Measurements from ENCODE around the gene PDE4D. TPM values are rescaled to one million over a fixed set of nuclear protein-coding genes. Genes with fewer than 3 reads are reported as not detected.

The PDE4D gene
- total RNA-seq, 4 donors from 2014 or later: 35.0 to 121 (median 63.4) TPM

DNA sequence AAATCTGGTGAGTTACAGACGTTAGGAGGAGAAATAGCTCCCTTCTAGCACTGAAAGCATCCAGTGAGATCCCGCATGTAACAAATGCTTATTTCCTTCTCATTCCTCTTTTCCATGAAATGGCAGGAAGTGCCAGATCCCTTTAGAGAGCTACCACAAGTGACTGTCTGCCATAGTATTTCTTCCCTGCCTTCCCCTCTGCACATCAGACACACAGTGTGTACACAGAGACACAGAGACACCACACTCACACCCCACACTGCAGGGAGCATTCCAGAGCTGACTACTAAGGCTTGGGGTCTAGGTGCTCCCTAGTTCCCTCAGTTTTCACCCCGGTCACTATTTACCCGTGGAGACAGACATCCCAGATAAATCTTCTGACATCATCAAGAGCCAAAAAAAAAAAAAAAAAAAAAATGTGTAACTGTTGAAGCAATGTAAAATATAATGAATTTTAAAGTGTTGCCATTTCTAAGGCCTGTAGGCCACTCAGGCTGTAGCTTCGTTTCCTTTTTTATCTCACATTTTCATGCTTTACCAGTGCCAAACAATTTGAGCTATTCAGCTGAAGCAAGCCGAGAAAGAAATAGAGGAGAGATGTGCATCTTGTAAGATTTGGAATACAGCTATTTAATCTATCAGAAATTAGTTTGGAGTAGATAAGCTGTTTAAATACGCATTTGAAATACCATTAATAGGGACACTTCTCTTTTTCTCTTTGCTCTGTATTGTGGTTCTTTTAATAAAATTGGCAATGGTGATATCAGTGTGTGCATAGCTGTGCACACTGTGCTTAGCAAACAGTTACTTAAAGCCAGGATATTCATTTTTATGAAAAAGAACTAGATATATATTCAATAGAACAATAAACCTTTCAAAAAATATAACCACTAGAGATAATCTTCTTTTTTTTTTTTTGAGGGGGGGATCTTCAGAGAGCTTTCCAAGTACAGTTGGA is 405.5 kb downstream of the PDE4D start:
- no peak for TF ChIP-seq POLR2A (IDR thresholded peaks at IDR 0.05)
- no peak for TF ChIP-seq CTCF (IDR thresholded peaks at IDR 0.05)
- TF ChIP-seq POLR2AphosphoS5 (IDR thresholded peaks at IDR 0.05): no peak
- TF ChIP-seq EP300 (IDR thresholded peaks at IDR 0.05): no peak
- no peaks in the 10 kb centered on the region for H3K27me3 ChIP-seq
- H3K9me3 ChIP-seq: no peaks in the 10 kb centered on the region
- H3K4me3 ChIP-seq: no peak overlapping the region
- H3K4me1 ChIP-seq: peaks cover 0 to 20% (median 3%) of the 10 kb centered on the region in 3 donors
- H3K27ac ChIP-seq: peak overlapping the region in 2 of 4 donors; percentile 2 to 55
- H3K36me3 ChIP-seq: no peaks in the 10 kb centered on the region
- WGBS, 2 donors (ENCODE audit: low coverage in 1 of 2): 29 to 39% methylated on average over 5 to 7 of the region's 7 CpGs
- no peak for ATAC-seq

GRCh38 chr5:59487068-59487686 is 406.3 kb downstream of the PDE4D start:
- Histone ChIP-seq H3K36me3 (no peaks in the 10 kb centered on the region), H3K27me3 (no peaks in the 10 kb centered on the region), H3K4me3 (no peak overlapping the region), H3K9me3 (no peaks in the 10 kb centered on the region), H3K4me1 (peaks cover 0 to 20% (median 3%) of the 10 kb centered on the region in 3 donors), H3K27ac (peak overlapping the region in 2 of 4 donors; percentile 2 to 55)
- 73 to 81% methylated on average over 4 of the region's 5 CpGs for WGBS, 2 donors (ENCODE audit: low coverage in 1 of 2)
- no peak for ATAC-seq
- TF ChIP-seq POLR2AphosphoS5 (IDR thresholded peaks at IDR 0.05) (no peak), EP300 (IDR thresholded peaks at IDR 0.05) (no peak), CTCF (IDR thresholded peaks at IDR 0.05) (no peak), POLR2A (IDR thresholded peaks at IDR 0.05) (no peak)

GRCh38 chr5:59486508-59486907 is 407.0 kb downstream of the PDE4D start:
- H3K4me1 ChIP-seq: peaks cover 0 to 20% (median 3%) of the 10 kb centered on the region in 3 donors
- TF ChIP-seq EP300 (IDR thresholded peaks at IDR 0.05): no peak
- TF ChIP-seq POLR2A (IDR thresholded peaks at IDR 0.05): no peak
- no peak overlapping the region for H3K4me3 ChIP-seq
- no peaks in the 10 kb centered on the region for H3K27me3 ChIP-seq
- no peak overlapping the region for H3K27ac ChIP-seq
- ATAC-seq: no peak
- no peaks in the 10 kb centered on the region for H3K9me3 ChIP-seq
- WGBS, 2 donors (ENCODE audit: low coverage in 1 of 2): 94 to 100% methylated on average over 2 of the region's 2 CpGs
- no peaks in the 10 kb centered on the region for H3K36me3 ChIP-seq

DNA sequence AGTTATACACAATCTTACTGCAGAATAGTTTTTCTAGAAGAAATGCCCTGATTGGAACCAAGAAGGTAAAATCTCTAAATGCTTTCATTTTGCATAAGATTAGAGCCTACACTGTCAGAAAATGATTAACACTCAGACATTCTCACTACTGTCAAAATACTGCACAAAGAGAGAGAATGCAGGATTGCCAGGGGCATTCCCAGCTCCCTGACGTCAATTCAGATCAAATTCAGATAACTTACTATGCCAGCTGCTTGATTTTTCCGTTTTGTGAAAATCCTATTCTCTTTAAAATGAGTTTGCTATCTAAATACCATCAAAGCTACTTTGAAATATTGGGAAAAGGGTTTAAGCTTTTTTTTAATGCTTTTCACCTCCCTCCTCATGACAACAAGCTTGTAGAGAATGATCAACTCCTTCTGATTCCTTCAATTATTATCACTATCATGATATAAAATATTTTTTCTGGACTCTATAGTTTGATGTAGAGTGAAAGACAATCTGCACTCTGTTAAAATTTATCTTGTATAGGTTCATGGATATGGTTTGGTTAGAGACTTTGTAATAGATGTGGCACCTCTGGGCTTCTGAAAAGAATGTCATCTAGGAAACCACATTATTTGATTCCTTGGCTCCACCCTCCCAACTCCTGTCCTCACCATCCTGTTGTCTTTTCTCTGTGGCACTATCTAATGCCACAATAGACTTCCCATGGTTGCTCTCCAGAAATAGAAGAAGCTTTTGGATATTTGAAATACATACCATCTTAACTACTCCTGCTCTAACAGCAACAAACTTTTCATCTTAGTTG is 407.7 kb downstream of the PDE4D start:
- 66 to 77% methylated on average over 2 of the region's 2 CpGs for WGBS, 2 donors (ENCODE audit: low coverage in 1 of 2)
- Histone ChIP-seq H3K4me3 (no peak overlapping the region), H3K27me3 (no peaks in the 10 kb centered on the region), H3K4me1 (peaks cover 0 to 20% (median 3%) of the 10 kb centered on the region in 3 donors), H3K36me3 (no peaks in the 10 kb centered on the region), H3K9me3 (no peaks in the 10 kb centered on the region), H3K27ac (no peak overlapping the region)
- TF ChIP-seq POLR2A (IDR thresholded peaks at IDR 0.05) (no peak), POLR2AphosphoS5 (IDR thresholded peaks at IDR 0.05) (no peak), EP300 (IDR thresholded peaks at IDR 0.05) (no peak), CTCF (IDR thresholded peaks at IDR 0.05) (no peak)
- ATAC-seq: no peak

- no peak overlapping the region for H3K4me3 ChIP-seq
- no peak for TF ChIP-seq POLR2AphosphoS5 (IDR thresholded peaks at IDR 0.05)
- TF ChIP-seq EP300 (IDR thresholded peaks at IDR 0.05): no peak
- no peak for TF ChIP-seq POLR2A (IDR thresholded peaks at IDR 0.05)
- no peak for TF ChIP-seq CTCF (IDR thresholded peaks at IDR 0.05)
- no peaks in the 10 kb centered on the region for H3K9me3 ChIP-seq
- peaks cover 0 to 20% (median 3%) of the 10 kb centered on the region in 3 donors for H3K4me1 ChIP-seq
- no peak overlapping the region for H3K27ac ChIP-seq
- ATAC-seq: no peak
- no peaks in the 10 kb centered on the region for H3K27me3 ChIP-seq
- H3K36me3 ChIP-seq: no peaks in the 10 kb centered on the region
- 63 to 82% methylated on average over 2 of the region's 2 CpGs for WGBS, 2 donors (ENCODE audit: low coverage in 1 of 2)
Measured at GRCh38 chr5:59485107-59485506, 408.4 kb downstream of the PDE4D start.
